C4-2B (cell line): ENCODE data around the gene FH.

Experiments used
- ZFX ChIP-seq: fragments of 450-650 bp; IDR thresholded peaks from 2 replicates; pipeline ENCODE4 v1.6.1; 2017
- TF ChIP-seq, protein P1 (sequence below): fragments of 450-650 bp; conservative IDR thresholded peaks from 2 replicates; pipeline ENCODE4 v1.5.1; 2017; ENCODE audit warnings: mild to moderate bottlenecking

DNA sequence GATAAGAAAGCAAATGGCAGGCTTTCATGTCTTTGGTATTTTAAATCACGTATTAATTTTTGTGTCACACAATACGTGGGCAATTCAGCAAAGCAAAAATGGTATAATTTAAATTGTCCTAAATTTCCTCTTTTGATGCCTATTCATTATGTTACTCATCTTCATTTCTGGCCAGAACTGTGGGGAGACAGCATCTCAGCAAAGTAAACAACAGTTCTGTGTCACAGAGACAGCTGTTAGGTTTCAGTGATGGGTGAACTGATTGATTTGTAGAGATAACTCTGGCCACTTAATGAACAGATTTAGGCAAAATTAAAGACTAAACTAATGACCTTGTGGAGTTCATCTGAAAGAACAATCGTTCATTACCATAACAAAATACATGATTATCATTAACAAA lies 49.2 kb downstream of the FH start:
- TF ChIP-seq, protein P1, sequence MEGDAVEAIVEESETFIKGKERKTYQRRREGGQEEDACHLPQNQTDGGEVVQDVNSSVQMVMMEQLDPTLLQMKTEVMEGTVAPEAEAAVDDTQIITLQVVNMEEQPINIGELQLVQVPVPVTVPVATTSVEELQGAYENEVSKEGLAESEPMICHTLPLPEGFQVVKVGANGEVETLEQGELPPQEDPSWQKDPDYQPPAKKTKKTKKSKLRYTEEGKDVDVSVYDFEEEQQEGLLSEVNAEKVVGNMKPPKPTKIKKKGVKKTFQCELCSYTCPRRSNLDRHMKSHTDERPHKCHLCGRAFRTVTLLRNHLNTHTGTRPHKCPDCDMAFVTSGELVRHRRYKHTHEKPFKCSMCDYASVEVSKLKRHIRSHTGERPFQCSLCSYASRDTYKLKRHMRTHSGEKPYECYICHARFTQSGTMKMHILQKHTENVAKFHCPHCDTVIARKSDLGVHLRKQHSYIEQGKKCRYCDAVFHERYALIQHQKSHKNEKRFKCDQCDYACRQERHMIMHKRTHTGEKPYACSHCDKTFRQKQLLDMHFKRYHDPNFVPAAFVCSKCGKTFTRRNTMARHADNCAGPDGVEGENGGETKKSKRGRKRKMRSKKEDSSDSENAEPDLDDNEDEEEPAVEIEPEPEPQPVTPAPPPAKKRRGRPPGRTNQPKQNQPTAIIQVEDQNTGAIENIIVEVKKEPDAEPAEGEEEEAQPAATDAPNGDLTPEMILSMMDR: no peak
- TF ChIP-seq ZFX: no peak
